ENCODE data around the gene LARP4B.

The LARP4B gene

GRCh38 chr10:878333-878759, 53.2 kb downstream of the LARP4B start:
- Mint-ChIP-seq H3K36me3 (ENCODE audit: low read depth) (peaks cover 34% of the 10 kb centered on the region), H3K4me3 (no peak overlapping the region), H3K27me3 (ENCODE audit: low read depth) (no peaks in the 10 kb centered on the region), H3K9me3 (no peaks in the 10 kb centered on the region), H3K27ac (no peak overlapping the region), H3K4me1 (ENCODE audit: low read depth) (peaks cover 7% of the 10 kb centered on the region)

- Mint-ChIP-seq H3K27ac (no peak overlapping the region), H3K36me3 (ENCODE audit: low read depth) (peaks cover 26% of the 10 kb centered on the region), H3K27me3 (ENCODE audit: low read depth) (no peaks in the 10 kb centered on the region), H3K9me3 (no peaks in the 10 kb centered on the region), H3K4me3 (no peak overlapping the region), H3K4me1 (ENCODE audit: low read depth) (peaks cover 9% of the 10 kb centered on the region)
These were observed 55.1 kb downstream of the LARP4B start for GRCh38 chr10:876438-876837.

- H3K27me3 Mint-ChIP-seq (ENCODE audit: low read depth): no peaks in the 10 kb centered on the region
- H3K9me3 Mint-ChIP-seq: no peaks in the 10 kb centered on the region
- H3K4me3 Mint-ChIP-seq: no peak overlapping the region
- H3K4me1 Mint-ChIP-seq (ENCODE audit: low read depth): peaks cover 24% of the 10 kb centered on the region
- H3K36me3 Mint-ChIP-seq (ENCODE audit: low read depth): peaks cover 27% of the 10 kb centered on the region
- no peak overlapping the region for H3K27ac Mint-ChIP-seq
These were observed 58.5 kb downstream of the LARP4B start for GRCh38 chr10:873020-873419.

- Mint-ChIP-seq H3K36me3 (ENCODE audit: low read depth) (peaks cover 23% of the 10 kb centered on the region), H3K9me3 (no peaks in the 10 kb centered on the region), H3K4me3 (no peak overlapping the region), H3K4me1 (ENCODE audit: low read depth) (peaks cover 24% of the 10 kb centered on the region), H3K27me3 (ENCODE audit: low read depth) (no peaks in the 10 kb centered on the region), H3K27ac (no peak overlapping the region)
These were observed 59.5 kb downstream of the LARP4B start for GRCh38 chr10:871951-872403.

GRCh38 chr10:870564-871166, 60.8 kb downstream of the LARP4B start:
- H3K9me3 Mint-ChIP-seq: no peaks in the 10 kb centered on the region
- peak overlapping the region; percentile 24 for H3K27ac Mint-ChIP-seq
- no peak overlapping the region for H3K4me3 Mint-ChIP-seq
- no peaks in the 10 kb centered on the region for H3K27me3 Mint-ChIP-seq (ENCODE audit: low read depth)
- peaks cover 26% of the 10 kb centered on the region for H3K36me3 Mint-ChIP-seq (ENCODE audit: low read depth)
- peaks cover 32% of the 10 kb centered on the region for H3K4me1 Mint-ChIP-seq (ENCODE audit: low read depth)

GRCh38 chr10:869171-869570, 62.3 kb downstream of the LARP4B start:
- Mint-ChIP-seq H3K27ac (no peak overlapping the region), H3K27me3 (ENCODE audit: low read depth) (no peaks in the 10 kb centered on the region), H3K4me1 (ENCODE audit: low read depth) (peaks cover 35% of the 10 kb centered on the region), H3K36me3 (ENCODE audit: low read depth) (peaks cover 29% of the 10 kb centered on the region), H3K4me3 (no peak overlapping the region), H3K9me3 (no peaks in the 10 kb centered on the region)

- H3K4me3 Mint-ChIP-seq: no peak overlapping the region
- peaks cover 37% of the 10 kb centered on the region for H3K36me3 Mint-ChIP-seq (ENCODE audit: low read depth)
- H3K9me3 Mint-ChIP-seq: no peaks in the 10 kb centered on the region
- no peak overlapping the region for H3K27ac Mint-ChIP-seq
- no peaks in the 10 kb centered on the region for H3K27me3 Mint-ChIP-seq (ENCODE audit: low read depth)
- H3K4me1 Mint-ChIP-seq (ENCODE audit: low read depth): peaks cover 34% of the 10 kb centered on the region
These were observed 63.7 kb downstream of the LARP4B start for GRCh38 chr10:867807-868206.

GRCh38 chr10:866577-866941, 64.9 kb downstream of the LARP4B start:
- Mint-ChIP-seq H3K9me3 (no peaks in the 10 kb centered on the region), H3K4me1 (ENCODE audit: low read depth) (peaks cover 36% of the 10 kb centered on the region), H3K36me3 (ENCODE audit: low read depth) (peaks cover 45% of the 10 kb centered on the region), H3K27ac (peak overlapping the region; percentile 70), H3K27me3 (ENCODE audit: low read depth) (no peaks in the 10 kb centered on the region), H3K4me3 (no peak overlapping the region)

- H3K36me3 Mint-ChIP-seq (ENCODE audit: low read depth): peaks cover 46% of the 10 kb centered on the region
- H3K4me3 Mint-ChIP-seq: no peak overlapping the region
- H3K27ac Mint-ChIP-seq: peak overlapping the region; percentile 70
These were observed 65.5 kb downstream of the LARP4B start for GRCh38 chr10:865924-866576.

GRCh38 chr10:865257-865656, 66.2 kb downstream of the LARP4B start:
- H3K27me3 Mint-ChIP-seq (ENCODE audit: low read depth): no peaks in the 10 kb centered on the region
- no peaks in the 10 kb centered on the region for H3K9me3 Mint-ChIP-seq
- H3K4me1 Mint-ChIP-seq (ENCODE audit: low read depth): peaks cover 23% of the 10 kb centered on the region
- H3K36me3 Mint-ChIP-seq (ENCODE audit: low read depth): peaks cover 44% of the 10 kb centered on the region
- H3K4me3 Mint-ChIP-seq: no peak overlapping the region
- H3K27ac Mint-ChIP-seq: no peak overlapping the region

More at GRCh38 chr10:865924-866576, 65.5 kb downstream of the LARP4B start:
- peaks cover 31% of the 10 kb centered on the region for H3K4me1 Mint-ChIP-seq (ENCODE audit: low read depth)
- no peaks in the 10 kb centered on the region for H3K27me3 Mint-ChIP-seq (ENCODE audit: low read depth)
- no peaks in the 10 kb centered on the region for H3K9me3 Mint-ChIP-seq

- no peak overlapping the region for H3K27ac Mint-ChIP-seq
- peaks cover 48% of the 10 kb centered on the region for H3K36me3 Mint-ChIP-seq (ENCODE audit: low read depth)
- no peaks in the 10 kb centered on the region for H3K27me3 Mint-ChIP-seq (ENCODE audit: low read depth)
- H3K9me3 Mint-ChIP-seq: no peaks in the 10 kb centered on the region
- peaks cover 21% of the 10 kb centered on the region for H3K4me1 Mint-ChIP-seq (ENCODE audit: low read depth)
- no peak overlapping the region for H3K4me3 Mint-ChIP-seq
These were observed 71.0 kb downstream of the LARP4B start for GRCh38 chr10:860519-860918.

- Mint-ChIP-seq H3K36me3 (ENCODE audit: low read depth) (peaks cover 46% of the 10 kb centered on the region), H3K4me3 (no peak overlapping the region), H3K27me3 (ENCODE audit: low read depth) (no peaks in the 10 kb centered on the region), H3K9me3 (no peaks in the 10 kb centered on the region), H3K4me1 (ENCODE audit: low read depth) (peaks cover 31% of the 10 kb centered on the region), H3K27ac (no peak overlapping the region)
These were observed 74.9 kb downstream of the LARP4B start for GRCh38 chr10:856416-857157.

GRCh38 chr10:855671-856070, 75.8 kb downstream of the LARP4B start:
- Mint-ChIP-seq H3K9me3 (no peaks in the 10 kb centered on the region), H3K27me3 (ENCODE audit: low read depth) (no peaks in the 10 kb centered on the region), H3K4me1 (ENCODE audit: low read depth) (peaks cover 34% of the 10 kb centered on the region), H3K36me3 (ENCODE audit: low read depth) (peaks cover 45% of the 10 kb centered on the region), H3K4me3 (no peak overlapping the region), H3K27ac (no peak overlapping the region)

- H3K4me3 Mint-ChIP-seq: no peak overlapping the region
- H3K9me3 Mint-ChIP-seq: peaks cover 4% of the 10 kb centered on the region
- no peaks in the 10 kb centered on the region for H3K27me3 Mint-ChIP-seq (ENCODE audit: low read depth)
- no peak overlapping the region for H3K27ac Mint-ChIP-seq
- peaks cover 34% of the 10 kb centered on the region for H3K4me1 Mint-ChIP-seq (ENCODE audit: low read depth)
- peaks cover 48% of the 10 kb centered on the region for H3K36me3 Mint-ChIP-seq (ENCODE audit: low read depth)
These were observed 76.4 kb downstream of the LARP4B start for GRCh38 chr10:855079-855478.

- Mint-ChIP-seq H3K27ac (no peak overlapping the region), H3K4me1 (ENCODE audit: low read depth) (peaks cover 35% of the 10 kb centered on the region)
These were observed 78.5 kb downstream of the LARP4B start for GRCh38 chr10:853017-853416.

More at GRCh38 chr10:853017-853416, 78.5 kb downstream of the LARP4B start:
- H3K27me3 Mint-ChIP-seq (ENCODE audit: low read depth): no peaks in the 10 kb centered on the region
- H3K4me3 Mint-ChIP-seq: no peak overlapping the region
- peaks cover 50% of the 10 kb centered on the region for H3K36me3 Mint-ChIP-seq (ENCODE audit: low read depth)
- H3K9me3 Mint-ChIP-seq: peaks cover 10% of the 10 kb centered on the region

Measured in T-helper 1 cell treated with Interleukin-12 subunit alpha and Interleukin-12 subunit beta and Interleukin-4 antibody, amounts not matched to agents 30 μg/mL and 1 μg/mL, for 36 hours (primary cell).